ENCODE data around the gene IRF7. TPM values are rescaled to one million over a fixed set of nuclear protein-coding genes. Genes with fewer than 3 reads are reported as not detected.

IRF7 gene
- total and polyA plus RNA-seq, 9 of the 15 experiments (the other 6 are each of a cell fraction or from before 2014, with no cell fraction given), result 0.27 to 7.6 (median 1.8) TPM

GRCh38 chr11:575313-575995, 40.3 kb downstream of the IRF7 start (continued):
- TF ChIP-seq E2F1 (CRISPR knock-in tag; IDR thresholded peaks at IDR 0.05) (no peak), ZNF445 (CRISPR knock-in tag; IDR thresholded peaks at IDR 0.05; ENCODE audit: low read depth) (no peak), ELK1 (CRISPR knock-in tag; IDR thresholded peaks at IDR 0.05) (no peak), PHF20 (IDR thresholded peaks at IDR 0.05; ENCODE audit: partially characterized antibody) (peak; percentile 54), SMAD3 (CRISPR knock-in tag; conservative IDR thresholded peaks at IDR 0.05) (no peak), ZNF24 (IDR thresholded peaks at IDR 0.05) (no peak), RBM17 (IDR thresholded peaks at IDR 0.05; ENCODE audit: borderline replicate concordance, low read depth, low read length) (no peak), THRB (CRISPR knock-in tag; conservative IDR thresholded peaks at IDR 0.05) (no peak), NONO (IDR thresholded peaks at IDR 0.05; ENCODE audit: low read depth in 2 of 2, low read length in 1 of 2) (peak in 1 of 2 experiments; percentile 47; a peak in 1 of 4 replicates), HDAC1 (IDR thresholded peaks at IDR 0.05) (peak in 1 of 2 experiments; percentile 54; a peak in 2 of 4 replicates), NFYB (IDR thresholded peaks at IDR 0.05; ENCODE audit: extremely low read depth, insufficient read length) (no peak), ZNF507 (tag; conservative IDR thresholded peaks at IDR 0.05) (no peak), LEF1 (IDR thresholded peaks at IDR 0.05) (no peak), ZNF780A (CRISPR knock-in tag; IDR thresholded peaks at IDR 0.05) (no peak), SMARCA4 (IDR thresholded peaks at IDR 0.05) (no peak), BHLHE40 (IDR thresholded peaks at IDR 0.05; ENCODE audit: low read length) (no peak), NCOA1 (IDR thresholded peaks at IDR 0.05; ENCODE audit: low read depth) (no peak), MAFF (IDR thresholded peaks at IDR 0.05; ENCODE audit: low read length) (no peak), MAZ (CRISPR knock-in tag; conservative IDR thresholded peaks at IDR 0.05 in 1 of 2, IDR thresholded peaks at IDR 0.05 in 1 of 2) (peak in 1 of 2 experiments; percentile 51; a peak in 1 of 4 replicates), POLR2AphosphoS5 (IDR thresholded peaks at IDR 0.05; ENCODE audit: control insufficient read depth, insufficient read depth, low read depth, low read length) (no peak), PHF8 (IDR thresholded peaks at IDR 0.05; ENCODE audit: borderline replicate concordance, low read length) (peak; percentile 33; the same call in 1 of the 2 replicates), POLR2A (conservative IDR thresholded peaks at IDR 0.05) (no peak), PPARD (CRISPR knock-in tag; IDR thresholded peaks at IDR 0.05) (no peak), MNT (conservative IDR thresholded peaks at IDR 0.05) (no peak; a peak in 1 of 4 replicates), GATAD2A (IDR thresholded peaks at IDR 0.05) (peak; percentile 15; the same call in 1 of the 2 replicates)
